ENCODE measurements around the gene DEXI.

- no peak for TF ChIP-seq CTCF (conservative IDR thresholded peaks at IDR 0.05 in 1 of 2, IDR thresholded peaks at IDR 0.05 in 1 of 2; ENCODE audit: low read depth in 1 of 2, low read length in 2 of 2)
- TF ChIP-seq EZH2 (IDR thresholded peaks at IDR 0.05; ENCODE audit: low read length, missing control alignments): no peak
These were observed 25.7 kb upstream of the DEXI start for GRCh38 chr16:10967986-10968385.
